LNCaP clone FGC (cell line): ENCODE measurements around the gene FOSL2.

Experiments
- DNase-seq: peaks from one replicate; pipeline ENCODE4 v3.0.0-alpha.2; 2011; ENCODE audit warnings: low read depth
- H3K4me3 ChIP-seq: 2 replicates; pipeline ENCODE4 v1.5.1; 2011; ENCODE audit warnings: mild to moderate bottlenecking, low read depth, low read length, control low read depth
- CTCF ChIP-seq: IDR thresholded peaks from 2 replicates; pipeline ENCODE4 v1.5.1; 2012; ENCODE audit warnings: mild to moderate bottlenecking; ENCODE audit not compliant: control insufficient read depth, insufficient read depth; ENCODE audit errors: extremely low read depth

FOSL2 gene

DNA sequence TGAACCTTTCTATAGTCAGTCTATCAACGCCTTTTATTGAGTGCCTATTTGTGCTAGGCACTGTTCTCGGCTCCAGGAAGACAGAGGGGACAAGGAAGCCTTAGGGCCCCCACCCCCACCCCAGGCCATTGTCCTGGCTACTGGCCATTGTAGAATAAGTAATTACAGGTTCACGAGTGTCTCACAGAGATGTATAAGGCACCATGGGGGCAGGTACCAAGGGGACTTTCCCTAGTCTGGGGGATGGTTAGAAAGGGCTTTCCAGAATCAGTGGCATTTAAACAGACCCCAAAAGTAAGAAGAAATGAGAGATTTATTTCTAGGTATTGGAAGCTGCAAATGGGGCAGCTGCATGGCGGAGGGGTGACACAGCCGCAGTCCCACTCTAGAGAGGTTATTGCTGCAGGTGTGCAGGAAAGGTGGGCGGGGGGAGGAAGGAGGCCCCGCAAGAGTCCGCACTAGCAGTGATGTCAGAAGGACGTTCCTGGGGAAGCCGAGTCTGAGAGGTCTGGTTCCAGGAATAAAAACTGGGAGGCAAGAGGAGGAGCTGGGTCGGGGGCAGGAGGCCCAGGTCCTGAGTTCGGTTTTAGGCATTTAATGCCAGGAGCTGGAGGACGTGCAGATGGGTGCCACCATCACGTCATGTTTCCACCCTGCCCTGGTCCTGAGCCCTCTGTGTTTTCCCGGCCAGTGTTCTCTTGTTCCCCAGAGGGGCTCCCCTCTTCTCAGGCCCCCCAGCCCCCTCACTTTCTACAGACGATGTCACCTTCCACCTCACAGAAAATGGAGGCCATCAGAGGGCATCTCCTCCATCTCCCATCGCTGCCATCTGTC lies 30.5 kb downstream of the FOSL2 start:
- no peak for TF ChIP-seq CTCF
- DNase-seq: no peak
- H3K4me3 ChIP-seq: no peak overlapping the region

DNA sequence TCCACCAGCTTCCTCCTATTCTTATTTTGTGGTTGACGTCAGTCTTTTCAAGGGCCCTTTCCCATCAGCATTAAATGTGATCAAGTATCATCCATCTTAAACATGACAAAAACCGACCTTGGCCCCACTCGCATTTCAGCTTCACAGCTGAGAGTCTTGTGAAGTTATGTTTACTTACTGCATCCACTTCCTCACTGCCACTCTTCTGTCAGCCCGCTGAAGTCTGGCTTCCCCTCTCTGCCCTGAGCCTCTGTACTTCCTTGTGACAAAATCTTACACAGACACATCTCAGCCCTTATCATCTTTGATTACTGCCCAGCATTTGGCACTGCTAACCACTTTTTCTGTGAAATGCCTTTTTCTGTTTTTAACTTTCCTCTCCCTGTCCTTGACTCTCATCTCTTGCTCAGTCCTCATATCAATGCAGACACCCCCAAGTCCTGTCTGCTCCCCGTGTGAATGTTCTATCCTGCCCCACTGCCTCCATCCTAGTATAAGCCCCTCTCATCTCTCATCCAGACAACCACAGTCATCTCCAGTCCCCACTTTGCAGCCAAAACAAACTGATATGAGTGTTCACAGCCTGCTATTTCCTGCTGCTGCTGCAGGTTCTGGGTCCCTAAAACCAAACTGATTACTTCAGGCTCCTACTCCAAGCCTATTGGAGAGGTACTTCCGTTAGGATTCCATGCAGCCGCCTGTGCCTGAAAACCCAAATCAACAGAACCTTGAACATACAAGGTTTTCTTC lies 31.4 kb downstream of the FOSL2 start:
- DNase-seq: no peak
- H3K4me3 ChIP-seq: no peak overlapping the region
- TF ChIP-seq CTCF: no peak

DNA sequence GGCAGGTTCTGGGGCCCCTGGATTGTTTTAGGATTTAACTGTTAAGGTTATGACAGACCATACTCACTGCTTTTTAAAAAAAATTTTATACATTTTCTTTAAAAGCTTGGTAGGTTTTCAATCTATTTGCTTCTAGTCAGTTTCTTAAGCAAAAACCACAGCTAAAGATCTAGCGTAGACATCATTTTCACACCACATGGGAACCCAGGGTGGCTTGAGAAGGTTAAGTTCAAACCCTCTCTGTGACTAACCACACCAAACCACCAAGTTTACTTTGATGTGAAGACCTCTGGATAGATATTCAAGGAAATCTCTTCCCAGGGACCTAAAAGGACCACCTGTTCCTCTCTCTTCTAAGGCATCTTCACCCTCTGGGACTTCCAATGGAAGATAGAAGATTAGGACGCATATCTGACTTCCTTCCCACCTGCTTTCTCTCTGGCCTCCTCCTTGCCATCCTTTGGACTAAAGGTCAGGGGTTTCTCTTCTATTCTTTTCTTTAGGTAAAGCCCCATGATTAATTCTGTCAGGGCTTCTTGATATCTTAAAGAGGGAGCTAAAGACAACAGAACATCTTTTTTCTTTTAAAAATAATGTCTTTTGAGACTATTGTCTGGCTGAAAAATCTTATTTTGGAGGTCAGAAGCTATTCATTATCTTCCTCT lies 32.3 kb downstream of the FOSL2 start:
- no peak for DNase-seq
- TF ChIP-seq CTCF: no peak
- H3K4me3 ChIP-seq: no peak overlapping the region

DNA sequence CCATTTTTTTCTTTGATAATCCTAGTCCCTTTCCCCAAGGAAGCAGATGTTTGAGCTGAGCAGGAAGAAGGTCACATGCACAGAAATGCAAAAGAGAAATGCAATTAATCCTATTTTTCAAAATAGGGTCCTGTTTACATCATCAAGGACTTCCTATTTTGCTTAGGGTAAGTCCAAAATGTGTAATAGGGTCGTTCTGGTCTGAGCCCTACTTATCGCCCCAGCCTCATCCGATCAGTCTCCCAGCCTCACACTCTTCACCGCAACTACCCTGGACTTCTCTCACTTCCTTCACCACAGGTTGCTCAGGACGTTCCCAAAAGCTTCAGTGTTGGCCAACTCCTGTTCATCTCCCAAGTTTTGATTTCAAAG lies 32.8 kb downstream of the FOSL2 start:
- H3K4me3 ChIP-seq: no peak overlapping the region
- TF ChIP-seq CTCF: no peak
- DNase-seq: no peak

DNA sequence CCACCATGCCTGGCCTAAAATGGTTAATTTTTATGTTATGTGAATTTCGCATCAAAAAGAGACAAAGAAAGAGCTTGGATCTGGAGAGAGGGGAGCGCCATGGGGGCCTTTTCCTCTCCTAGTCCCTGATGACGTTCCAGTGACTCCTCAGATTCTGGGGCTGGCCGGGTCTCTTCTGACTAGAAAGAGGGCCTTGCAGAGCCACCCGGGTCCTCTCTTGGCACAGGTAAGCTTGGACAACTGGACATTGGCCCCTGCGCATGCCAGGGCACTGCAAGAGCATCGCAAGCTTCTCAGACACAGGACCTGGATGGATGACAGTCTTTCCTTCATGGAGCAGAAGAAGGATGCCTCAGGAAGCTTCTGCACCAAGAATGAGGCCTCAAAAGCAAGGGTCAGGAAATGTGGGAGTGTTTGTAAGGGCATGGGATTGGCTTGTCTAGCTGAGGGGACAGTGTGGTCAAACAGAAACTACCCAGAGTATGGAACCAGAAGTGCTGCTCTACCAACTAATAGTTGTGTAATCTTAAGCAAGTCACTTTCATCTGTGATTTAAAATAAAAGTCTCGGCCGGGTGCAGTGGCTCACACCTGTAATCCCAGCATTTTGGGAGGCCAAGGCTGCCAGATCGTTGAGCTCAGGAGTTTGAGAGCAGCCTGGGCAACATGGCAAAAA lies 35.2 kb downstream of the FOSL2 start:
- no peak for TF ChIP-seq CTCF
- no peak for DNase-seq
- no peak overlapping the region for H3K4me3 ChIP-seq

DNA sequence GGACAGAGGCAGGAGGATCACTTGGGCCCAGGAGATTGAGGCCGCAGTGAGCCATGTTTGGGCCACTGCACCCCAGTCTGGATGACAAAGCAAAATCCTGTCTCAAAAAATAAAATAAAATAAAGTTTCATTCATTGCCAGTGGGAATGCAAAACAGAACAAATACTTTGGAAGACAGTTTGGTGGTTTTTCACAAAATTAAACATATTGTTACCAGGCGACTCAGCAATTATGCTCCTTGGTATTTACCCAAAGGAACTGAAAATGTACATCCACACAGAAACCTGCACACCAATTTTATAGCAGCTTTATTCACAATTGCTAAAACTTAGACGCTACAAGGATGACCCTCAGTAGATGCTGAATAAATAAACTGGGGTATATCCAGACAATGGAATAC lies 35.8 kb downstream of the FOSL2 start:
- TF ChIP-seq CTCF: no peak
- DNase-seq: no peak
- no peak overlapping the region for H3K4me3 ChIP-seq
